ENCODE data around the gene ADAMTS3.

Gene ADAMTS3

DNA sequence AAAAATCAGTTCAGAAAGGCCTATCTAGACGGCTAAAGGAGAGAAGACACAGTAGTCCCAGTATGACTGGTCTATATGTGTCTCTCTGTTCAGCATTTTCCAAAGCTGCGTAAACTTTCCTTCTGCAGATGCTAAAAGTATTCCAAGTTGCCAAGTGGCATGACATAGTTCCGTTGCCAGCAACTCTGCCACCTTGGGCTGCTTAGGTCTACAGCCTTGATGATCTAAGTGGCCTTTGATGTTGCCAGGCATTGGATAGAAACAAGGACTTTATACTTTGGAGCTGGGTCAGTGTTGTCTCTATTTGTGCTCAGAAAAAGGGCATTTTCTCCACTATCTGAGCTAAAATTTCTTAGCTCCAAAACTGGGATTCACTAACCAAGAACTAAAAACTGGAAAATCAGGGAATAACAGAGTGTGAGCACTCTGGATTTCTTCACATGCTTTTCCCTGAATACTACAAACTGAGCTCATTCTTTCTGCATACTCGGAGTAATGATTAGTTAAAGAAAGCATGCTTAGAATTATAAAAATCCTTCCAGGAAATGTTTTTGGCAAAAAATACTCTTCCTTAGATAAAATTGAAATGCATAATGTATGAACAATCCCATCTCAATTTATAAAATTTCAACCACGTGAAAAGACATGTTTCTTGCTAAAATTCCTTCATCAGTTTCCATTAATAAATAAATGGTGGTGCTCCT is 191.4 kb downstream of the ADAMTS3 start:
- H3K4me3 ChIP-seq (ENCODE audit: low read depth, low read length) = no peak overlapping the region
- TF ChIP-seq, protein P1, sequence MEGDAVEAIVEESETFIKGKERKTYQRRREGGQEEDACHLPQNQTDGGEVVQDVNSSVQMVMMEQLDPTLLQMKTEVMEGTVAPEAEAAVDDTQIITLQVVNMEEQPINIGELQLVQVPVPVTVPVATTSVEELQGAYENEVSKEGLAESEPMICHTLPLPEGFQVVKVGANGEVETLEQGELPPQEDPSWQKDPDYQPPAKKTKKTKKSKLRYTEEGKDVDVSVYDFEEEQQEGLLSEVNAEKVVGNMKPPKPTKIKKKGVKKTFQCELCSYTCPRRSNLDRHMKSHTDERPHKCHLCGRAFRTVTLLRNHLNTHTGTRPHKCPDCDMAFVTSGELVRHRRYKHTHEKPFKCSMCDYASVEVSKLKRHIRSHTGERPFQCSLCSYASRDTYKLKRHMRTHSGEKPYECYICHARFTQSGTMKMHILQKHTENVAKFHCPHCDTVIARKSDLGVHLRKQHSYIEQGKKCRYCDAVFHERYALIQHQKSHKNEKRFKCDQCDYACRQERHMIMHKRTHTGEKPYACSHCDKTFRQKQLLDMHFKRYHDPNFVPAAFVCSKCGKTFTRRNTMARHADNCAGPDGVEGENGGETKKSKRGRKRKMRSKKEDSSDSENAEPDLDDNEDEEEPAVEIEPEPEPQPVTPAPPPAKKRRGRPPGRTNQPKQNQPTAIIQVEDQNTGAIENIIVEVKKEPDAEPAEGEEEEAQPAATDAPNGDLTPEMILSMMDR (IDR thresholded peaks at IDR 0.05; ENCODE audit: borderline replicate concordance, insufficient read depth, low read depth, low read length) = no peak

DNA sequence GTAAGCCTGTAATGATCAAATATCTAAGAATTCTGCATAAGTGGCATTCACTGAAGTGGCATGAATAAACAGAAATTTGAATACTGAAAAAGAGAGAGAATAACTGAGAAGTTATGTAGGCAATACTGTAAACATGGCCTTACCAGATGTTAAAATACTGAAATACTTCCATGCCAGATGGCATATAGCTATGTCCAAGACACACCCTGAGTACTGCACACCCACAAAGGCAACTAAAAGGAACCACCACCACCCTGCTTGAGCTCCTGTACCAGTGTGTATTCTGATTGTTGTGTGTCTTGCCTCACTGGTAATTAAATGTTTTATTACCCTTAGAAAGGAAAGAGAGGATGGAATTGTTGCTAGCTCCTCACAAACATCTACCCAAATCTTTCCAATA is 192.1 kb downstream of the ADAMTS3 start:
- TF ChIP-seq, protein P1 (IDR thresholded peaks at IDR 0.05; ENCODE audit: borderline replicate concordance, insufficient read depth, low read depth, low read length) = no peak
- no peak overlapping the region for H3K4me3 ChIP-seq (ENCODE audit: low read depth, low read length)

DNA sequence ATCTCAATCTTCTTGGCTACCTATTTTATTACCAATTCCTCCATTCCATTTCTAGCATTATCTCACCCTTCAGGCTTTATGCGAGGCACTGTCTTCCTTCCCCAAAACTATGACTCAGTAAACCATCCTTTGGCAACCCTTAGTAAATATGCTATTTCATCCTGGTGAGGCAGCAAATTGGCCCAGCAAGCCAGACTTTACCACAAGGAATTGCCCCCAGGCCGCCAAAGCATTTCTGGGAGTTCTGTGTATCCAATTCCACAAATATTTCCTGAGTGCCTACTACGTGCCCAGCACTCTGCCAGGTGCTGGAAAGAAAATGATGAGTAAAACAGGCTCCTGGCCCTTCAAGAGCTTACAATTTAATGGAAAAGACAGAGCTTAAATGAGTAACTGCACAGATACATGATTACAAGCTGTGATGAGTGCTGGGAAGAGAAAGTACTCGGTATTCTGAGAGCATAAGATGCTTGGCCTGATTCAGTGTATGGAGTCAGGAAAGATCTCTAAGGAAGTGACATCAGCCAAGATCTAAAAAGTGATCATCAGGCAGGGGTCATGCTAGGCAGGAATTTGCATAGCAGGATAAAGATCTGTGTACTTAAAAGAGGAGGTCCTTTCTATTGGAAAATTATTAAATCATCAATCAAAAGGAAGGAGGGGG is 193.8 kb downstream of the ADAMTS3 start:
- TF ChIP-seq, protein P1 (IDR thresholded peaks at IDR 0.05; ENCODE audit: borderline replicate concordance, insufficient read depth, low read depth, low read length) = no peak
- no peak overlapping the region for H3K4me3 ChIP-seq (ENCODE audit: low read depth, low read length)

DNA sequence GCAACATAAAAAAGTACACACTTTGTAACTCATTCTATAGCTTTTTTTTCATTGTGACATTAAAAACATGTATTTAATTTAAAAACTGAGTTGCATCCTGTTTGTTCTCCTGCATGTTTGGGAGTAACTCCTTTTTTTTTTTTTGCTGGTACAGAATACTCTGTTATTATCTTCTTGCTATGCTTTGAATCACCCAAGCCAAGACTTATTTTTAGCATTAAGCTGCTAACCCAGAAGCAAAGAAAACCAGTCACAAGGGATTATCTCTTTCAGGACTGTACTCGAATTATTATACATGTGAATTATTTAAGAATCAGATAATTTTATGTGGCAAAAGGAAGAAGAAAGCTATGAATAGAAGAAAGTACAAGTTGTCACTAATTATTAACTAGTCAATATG is 194.9 kb downstream of the ADAMTS3 start:
- TF ChIP-seq, protein P1 (IDR thresholded peaks at IDR 0.05; ENCODE audit: borderline replicate concordance, insufficient read depth, low read depth, low read length) = no peak
- no peak overlapping the region for H3K4me3 ChIP-seq (ENCODE audit: low read depth, low read length)

DNA sequence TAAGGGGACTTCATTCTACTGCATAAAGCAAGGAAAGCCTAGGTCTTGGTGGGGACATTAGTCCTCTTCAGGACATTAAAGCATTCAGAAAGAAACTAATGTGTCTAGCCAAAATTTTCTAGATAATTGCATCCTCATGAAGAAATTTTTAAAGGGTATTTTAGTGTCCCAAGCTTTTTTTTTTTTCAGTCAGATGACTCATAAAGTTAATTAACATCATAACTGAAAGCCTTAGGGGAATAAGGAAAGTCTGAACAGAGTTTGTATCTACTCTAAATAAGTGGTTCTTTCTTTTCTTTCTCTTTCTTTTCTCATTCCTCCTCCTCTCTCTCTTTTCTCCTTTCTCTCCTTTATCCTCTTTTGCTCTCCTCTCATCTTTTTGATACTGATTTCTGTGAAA is 202.4 kb downstream of the ADAMTS3 start:
- TF ChIP-seq, protein P1 (IDR thresholded peaks at IDR 0.05; ENCODE audit: borderline replicate concordance, insufficient read depth, low read depth, low read length) = no peak
- H3K4me3 ChIP-seq (ENCODE audit: low read depth, low read length) = no peak overlapping the region

DNA sequence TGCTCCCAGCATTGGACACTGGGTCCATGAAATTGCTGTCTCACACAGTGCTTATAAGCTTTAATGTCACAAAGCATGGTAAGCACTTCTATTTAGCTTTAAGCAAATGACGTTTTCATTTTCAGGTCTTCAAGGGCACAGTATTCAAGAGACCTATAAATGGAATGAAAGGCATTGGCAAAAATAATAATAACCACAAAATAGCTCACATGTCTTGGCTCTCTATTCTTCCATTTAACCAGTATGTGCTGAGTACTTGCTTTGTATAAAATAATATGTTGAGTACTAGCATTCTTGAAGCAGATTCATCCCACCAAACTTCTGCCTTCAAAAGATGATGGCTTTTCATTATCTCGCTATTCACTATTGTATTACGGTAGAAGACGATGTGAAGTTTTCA is 203.0 kb downstream of the ADAMTS3 start:
- no peak overlapping the region for H3K4me3 ChIP-seq (ENCODE audit: low read depth, low read length)
- TF ChIP-seq, protein P1 (IDR thresholded peaks at IDR 0.05; ENCODE audit: borderline replicate concordance, insufficient read depth, low read depth, low read length) = no peak

DNA sequence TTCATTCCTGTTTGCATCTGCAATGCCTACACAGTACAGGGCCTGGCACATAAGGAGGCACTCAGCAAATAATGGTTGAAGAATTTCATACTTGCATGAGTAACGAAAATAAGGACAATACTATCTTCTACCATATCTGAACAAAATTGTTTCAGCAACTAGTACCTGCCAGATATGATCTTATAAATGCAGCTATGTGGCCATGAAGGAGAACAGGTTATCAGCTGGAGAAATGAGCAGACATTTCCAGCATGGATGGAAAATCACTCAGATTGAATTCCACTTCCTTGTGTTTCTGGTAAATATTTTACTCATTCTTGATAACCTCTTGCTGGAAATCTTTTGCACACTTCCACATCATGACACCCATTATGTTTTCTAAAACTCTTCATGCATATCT is 204.0 kb downstream of the ADAMTS3 start:
- TF ChIP-seq, protein P1 (IDR thresholded peaks at IDR 0.05; ENCODE audit: borderline replicate concordance, insufficient read depth, low read depth, low read length) = no peak
- no peak overlapping the region for H3K4me3 ChIP-seq (ENCODE audit: low read depth, low read length)
